OCI-LY7 (cell line): ENCODE results near the gene RASAL1. TPM values are rescaled to one million over a fixed set of nuclear protein-coding genes. Genes with fewer than 3 reads are reported as not detected.

ENCODE experiments used
- BruUV-seq: library from RNA; stranded (reverse); fragments of 400-500 nt; replicated peaks from 2 replicates; lab custom pipeline; 2021; lab: Mats Ljungman, UMichigan
- CTCF ChIA-PET: fragments of 300-600 bp; sonication (Branson Sonifier 250); formaldehyde crosslinking; loops from one replicate; lab custom pipeline; 2022; ENCODE audit warnings: antibody characterized with exemption; ENCODE audit not compliant: unreplicated experiment; lab: Charles Lee
- POLR2A ChIA-PET: fragments of 300-600 bp; sonication (Branson Sonifier 250); formaldehyde crosslinking; loops from one replicate; lab custom pipeline; 2022; ENCODE audit warnings: antibody characterized with exemption; lab: Charles Lee
- DNase-seq: peaks from one replicate; pipeline ENCODE4 v3.0.0-alpha.2; 2015; ENCODE audit warnings: low spot score
- H2AFZ ChIP-seq: fragments of 200-600 bp; sonication (generic), shearing (Covaris generic); 2 replicates; pipeline ENCODE4 v1.6.1; 2014; ENCODE audit warnings: mild to moderate bottlenecking, antibody characterized with exemption, low read length, moderate library complexity
- H3K27ac ChIP-seq: fragments of 200-600 bp; sonication (generic); 2 replicates; pipeline ENCODE4 v1.5.1; 2014; ENCODE audit warnings: mixed run types, low read depth, mild to moderate bottlenecking, moderate library complexity, low read length, inconsistent platforms; ENCODE audit not compliant: poor library complexity, severe bottlenecking
- H3K36me3 ChIP-seq: fragments of 200-600 bp; sonication (generic); 2 replicates; pipeline ENCODE4 v1.6.1; 2014; ENCODE audit warnings: mild to moderate bottlenecking, antibody characterized with exemption, low read length, moderate library complexity, mixed read lengths; ENCODE audit not compliant: insufficient read depth
- H3K4me1 ChIP-seq: fragments of 200-600 bp; sonication (generic); 2 replicates; pipeline ENCODE4 v1.5.1; 2014; ENCODE audit warnings: mild to moderate bottlenecking, low read length; ENCODE audit not compliant: insufficient read depth, poor library complexity, severe bottlenecking
- H3K4me2 ChIP-seq: fragments of 200-600 bp; sonication (generic); 2 replicates; pipeline ENCODE4 v1.6.1; 2014; ENCODE audit warnings: mild to moderate bottlenecking, low read length
- H3K4me3 ChIP-seq: fragments of 200-600 bp; sonication (generic); 2 replicates; pipeline ENCODE4 v1.5.1; 2014; ENCODE audit warnings: mild to moderate bottlenecking, low read depth, low read length; ENCODE audit not compliant: poor library complexity, severe bottlenecking
- H3K79me2 ChIP-seq: fragments of 200-600 bp; sonication (generic); 2 replicates; pipeline ENCODE4 v1.6.1; 2016; ENCODE audit warnings: low read depth, mild to moderate bottlenecking, low read length, moderate library complexity, mixed read lengths; ENCODE audit not compliant: insufficient read depth
- H3K9me2 ChIP-seq: fragments of 200-600 bp; sonication (generic); 2 replicates; pipeline ENCODE4 v1.6.1; 2016; ENCODE audit warnings: mild to moderate bottlenecking, low read length, mixed read lengths; ENCODE audit not compliant: insufficient read depth
- H3K9me3 ChIP-seq: fragments of 200-600 bp; sonication (generic); 2 replicates; pipeline ENCODE4 v1.6.1; 2014; ENCODE audit warnings: mild to moderate bottlenecking, mixed run types, low read length, mixed read lengths
- H4K20me1 ChIP-seq: fragments of 200-600 bp; sonication (generic); 2 replicates; pipeline ENCODE4 v1.6.1; 2014; ENCODE audit warnings: mild to moderate bottlenecking, antibody characterized with exemption, low read length, moderate library complexity, mixed read lengths; ENCODE audit not compliant: insufficient read depth
- CTCF ChIP-seq: fragments of 200-600 bp; sonication (generic); conservative IDR thresholded peaks from 2 replicates; pipeline ENCODE4 v1.5.1; 2014; ENCODE audit warnings: mild to moderate bottlenecking, antibody characterized with exemption, low read length, moderate library complexity, mixed read lengths
- EZH2phosphoT487 ChIP-seq: fragments of 200-600 bp; sonication (generic); IDR thresholded peaks from 2 replicates; pipeline ENCODE4 v1.6.1; 2018; ENCODE audit warnings: low read depth, borderline replicate concordance, mild to moderate bottlenecking, mixed run types, antibody characterized with exemption, low read length, moderate library complexity, mixed read lengths
- intact Hi-C: fragments of 100-400 bp; cut with micrococcal nuclease; formaldehyde crosslinking; loops from one replicate; pipeline ENCODE4 v1.10.0; 2022; ENCODE audit not compliant: unreplicated experiment
- total RNA-seq, 2 experiments: library from RNA; depleted of rRNA in 1 of 2; stranded (reverse); fragments of >200 nt in 1 of 2; shearing (Covaris generic) in 1 of 2; gene quantifications; 2 replicates each; pipeline ENCODE4 v1.2.3, GENCODE V29; 2014 to 2022

RASAL1 gene
- total RNA-seq, 2 experiments from 2014 or later: 74.4 to 89.1 TPM

- ChIA-PET POLR2A (interaction anchor here (0.5 to 4.3 kb wide), 12 partner anchors 10 to 163 kb away, joined by 3 to 33 read pairs (median 3); partner anchors contain the start of gene RASAL1), CTCF (interaction anchor here (0.8 to 4.0 kb wide), 5 partner anchors 16 to 54 kb away, joined by 3 to 24 read pairs (median 3); partner anchors contain the start of gene RASAL1)
- no peaks in the 10 kb centered on the region for H3K9me2 ChIP-seq
- peaks cover 62% of the 10 kb centered on the region for H3K4me1 ChIP-seq
- no peaks in the 10 kb centered on the region for H3K9me3 ChIP-seq
- H3K36me3 ChIP-seq: peaks cover 51% of the 10 kb centered on the region
- no TSS peak for BruUV-seq
- H3K79me2 ChIP-seq: peaks cover 28% of the 10 kb centered on the region; the same call in 1 of the 2 replicates
- H2AFZ ChIP-seq: no peak overlapping the region
- H3K27ac ChIP-seq: peak overlapping the region; percentile 90
- DNase-seq: peak; percentile 86
- peak overlapping the region; percentile 90 for H3K4me2 ChIP-seq
- H3K4me3 ChIP-seq: peak overlapping the region; percentile 78
- H4K20me1 ChIP-seq: no peaks in the 10 kb centered on the region
- TF ChIP-seq CTCF: no peak
- TF ChIP-seq EZH2phosphoT487: no peak
- intact Hi-C loops: loop anchor here (1.0 to 5.0 kb wide), 2 partner anchors 19 to 252 kb away; no protein-coding TSS in a partner anchor
These were observed 18.9 kb upstream of the RASAL1 start for GRCh38 chr12:113154351-113154973.

- Histone ChIP-seq H3K4me1 (peaks cover 57% of the 10 kb centered on the region), H3K4me2 (peak overlapping the region; percentile 90), H3K4me3 (peak overlapping the region; percentile 78), H3K9me3 (no peaks in the 10 kb centered on the region), H4K20me1 (no peaks in the 10 kb centered on the region), H3K36me3 (peaks cover 38% of the 10 kb centered on the region), H3K79me2 (peaks cover 28% of the 10 kb centered on the region; the same call in 1 of the 2 replicates), H3K27ac (peak overlapping the region; percentile 90), H2AFZ (peak overlapping the region; percentile 26), H3K9me2 (no peaks in the 10 kb centered on the region)
- CTCF ChIA-PET: interaction anchor here (0.8 to 4.0 kb wide), 9 partner anchors 9 to 104 kb away, joined by 3 to 24 read pairs (median 3); partner anchors contain the start of gene RASAL1
- DNase-seq: peak; percentile 92
- BruUV-seq: TSS peak; percentile 90
- TF ChIP-seq EZH2phosphoT487 (no peak), CTCF (peak; percentile 79)
- intact Hi-C loops: loop anchor here (1.0 to 5.0 kb wide), 5 partner anchors 47 to 251 kb away; no protein-coding TSS in a partner anchor
- POLR2A ChIA-PET: interaction anchor here (0.6 to 4.3 kb wide), 21 partner anchors 9 to 273 kb away, joined by 3 to 33 read pairs (median 4); partner anchors contain the start of genes DTX1, RASAL1 and TPCN1
These were observed 17.6 kb upstream of the RASAL1 start for GRCh38 chr12:113152835-113153814.
